Erythroblast (primary cell): ENCODE results near the gene GAPT.

Experiments
- GATA1 ChIP-seq: IDR thresholded peaks from 2 replicates; pipeline ENCODE4 v1.6.1; 2011; ENCODE audit warnings: low read depth, mild to moderate bottlenecking, control low read depth, low read length, moderate library complexity
- POLR2A ChIP-seq: IDR thresholded peaks from 2 replicates; pipeline ENCODE4 v1.6.1; 2011; ENCODE audit warnings: mild to moderate bottlenecking, low read length

- TF ChIP-seq POLR2A = no peak
- no peak for TF ChIP-seq GATA1
Observed at GRCh38 chr5:58450018-58450417, 41.2 kb upstream of the GAPT start.
